AML-193 (cell line): Measurements from ENCODE around the gene DCLK1.

Experiments
- DNase-seq, 2 experiments: peaks; one replicate each; lab custom pipeline; 2025; lab: John Stamatoyannopoulos, UW

The DCLK1 gene

GRCh38 chr13:35947315-35947714, 183.9 kb downstream of the DCLK1 start:
- no peak for DNase-seq

- DNase-seq = no peak
These were observed 185.8 kb downstream of the DCLK1 start for GRCh38 chr13:35945368-35945767.

GRCh38 chr13:35941374-35941773, 189.8 kb downstream of the DCLK1 start:
- DNase-seq = no peak

- no peak for DNase-seq
These were observed 190.4 kb downstream of the DCLK1 start for GRCh38 chr13:35940734-35941133.

GRCh38 chr13:35936246-35936978, 194.8 kb downstream of the DCLK1 start:
- no peak for DNase-seq

GRCh38 chr13:35930665-35931631, 200.2 kb downstream of the DCLK1 start:
- DNase-seq = no peak

- DNase-seq = no peak
These were observed 203.6 kb downstream of the DCLK1 start for GRCh38 chr13:35927567-35928021.

- no peak for DNase-seq
These were observed 204.2 kb downstream of the DCLK1 start for GRCh38 chr13:35926859-35927530.

- no peak for DNase-seq
These were observed 205.5 kb downstream of the DCLK1 start for GRCh38 chr13:35925669-35926068.

- no peak for DNase-seq
These were observed 207.8 kb downstream of the DCLK1 start for GRCh38 chr13:35923347-35923746.

GRCh38 chr13:35920816-35921215, 210.4 kb downstream of the DCLK1 start:
- DNase-seq = no peak

- DNase-seq = no peak
These were observed 213.1 kb downstream of the DCLK1 start for GRCh38 chr13:35917942-35918645.

GRCh38 chr13:35917252-35917941, 213.8 kb downstream of the DCLK1 start:
- DNase-seq = no peak

- DNase-seq = no peak
These were observed 215.0 kb downstream of the DCLK1 start for GRCh38 chr13:35916146-35916545.

- no peak for DNase-seq
These were observed 216.5 kb downstream of the DCLK1 start for GRCh38 chr13:35914662-35915061.

GRCh38 chr13:35912841-35913240, 218.3 kb downstream of the DCLK1 start:
- DNase-seq = no peak

- no peak for DNase-seq
These were observed 221.2 kb downstream of the DCLK1 start for GRCh38 chr13:35909837-35910540.

GRCh38 chr13:35909091-35909490, 222.1 kb downstream of the DCLK1 start:
- DNase-seq = no peak

- DNase-seq = no peak
These were observed 223.0 kb downstream of the DCLK1 start for GRCh38 chr13:35908226-35908625.

GRCh38 chr13:35906636-35907035, 224.5 kb downstream of the DCLK1 start:
- DNase-seq = no peak
